NCI-H1048 (cell line): ENCODE results near the gene NR5A1.

Experiments
- DNase-seq: peaks from one replicate; lab custom pipeline; 2025; lab: John Stamatoyannopoulos, UW

The NR5A1 gene

GRCh38 chr9:124506931-124507879 lies at the start of gene NR5A1:
Gene NR5A1, minus strand, starts transcription at chr9:124507399. Its CDS starts 4,004 bp downstream, at chr9:124503395.
- no peak for DNase-seq

GRCh38 chr9:124555043-124555442 lies 47.8 kb upstream of the NR5A1 start:
- no peak for DNase-seq

- DNase-seq: no peak
Observed at GRCh38 chr9:124553738-124554137, 46.5 kb upstream of the NR5A1 start.

- DNase-seq: no peak
Observed at GRCh38 chr9:124552273-124552605, 45.0 kb upstream of the NR5A1 start.

GRCh38 chr9:124551472-124552272 lies 44.5 kb upstream of the NR5A1 start:
- DNase-seq: no peak

GRCh38 chr9:124550072-124550471 lies 42.9 kb upstream of the NR5A1 start:
- DNase-seq: no peak

- DNase-seq: no peak
Observed at GRCh38 chr9:124549016-124549415, 41.8 kb upstream of the NR5A1 start.

GRCh38 chr9:124544535-124544934 lies 37.3 kb upstream of the NR5A1 start:
- DNase-seq: no peak

GRCh38 chr9:124541824-124542223 lies 34.6 kb upstream of the NR5A1 start:
- DNase-seq: no peak

- no peak for DNase-seq
Observed at GRCh38 chr9:124537926-124538325, 30.7 kb upstream of the NR5A1 start.

GRCh38 chr9:124535846-124536245 lies 28.6 kb upstream of the NR5A1 start:
- no peak for DNase-seq

- DNase-seq: no peak
Observed at GRCh38 chr9:124532897-124533296, 25.7 kb upstream of the NR5A1 start.

GRCh38 chr9:124531115-124531514 lies 23.9 kb upstream of the NR5A1 start:
- no peak for DNase-seq

- no peak for DNase-seq
Observed at GRCh38 chr9:124530246-124530645, 23.0 kb upstream of the NR5A1 start.

- DNase-seq: no peak
Observed at GRCh38 chr9:124527781-124528180, 20.6 kb upstream of the NR5A1 start.

GRCh38 chr9:124526174-124526573 lies 19.0 kb upstream of the NR5A1 start:
- no peak for DNase-seq

- DNase-seq: no peak
Observed at GRCh38 chr9:124522121-124523098, 15.2 kb upstream of the NR5A1 start.

GRCh38 chr9:124521142-124521541 lies 13.9 kb upstream of the NR5A1 start:
- no peak for DNase-seq

- DNase-seq: no peak
Observed at GRCh38 chr9:124520206-124520596, 13.0 kb upstream of the NR5A1 start.

- no peak for DNase-seq
Observed at GRCh38 chr9:124518116-124518515, 10.9 kb upstream of the NR5A1 start.

GRCh38 chr9:124517600-124517999 lies 10.4 kb upstream of the NR5A1 start:
- no peak for DNase-seq

- DNase-seq: no peak
Observed at GRCh38 chr9:124514874-124515273, 7.7 kb upstream of the NR5A1 start.
